ENCODE data around the gene ITGA3. TPM values are rescaled to one million over a fixed set of nuclear protein-coding genes. Genes with fewer than 3 reads are reported as not detected.

Gene ITGA3
- polyA plus RNA-seq, 1 experiment: 184 TPM

- POLR2A ChIA-PET: no interaction called here
- CTCF ChIA-PET: interaction anchor here (1.6 to 4.2 kb wide), 4 partner anchors 9 to 12 kb away, joined by 4 to 17 read pairs (median 8); partner anchors contain the start of gene PDK2
Observed at GRCh38 chr17:50103252-50103651, 47.3 kb downstream of the ITGA3 start.

GRCh38 chr17:50103941-50104340 lies 48.0 kb downstream of the ITGA3 start:
- DNase-seq (ENCODE audit: low read depth): no peak
- ChIA-PET CTCF (interaction anchor here (1.4 to 4.2 kb wide), 5 partner anchors 9 to 76 kb away, joined by 4 to 17 read pairs (median 4); partner anchors contain the start of gene PDK2), POLR2A (no interaction called here)
- no peak for TF ChIP-seq CTCF (IDR thresholded peaks at IDR 0.05; ENCODE audit: insufficient read depth, low read depth, low read length)
- H3K36me3 ChIP-seq (ENCODE audit: control insufficient read depth, insufficient read depth, low read length): peaks cover 23% of the 10 kb centered on the region
- H3K27me3 ChIP-seq (ENCODE audit: control insufficient read depth, insufficient read depth, low read length): no peaks in the 10 kb centered on the region
- H3K4me3 ChIP-seq (ENCODE audit: low read depth, low read length): no peak overlapping the region

More at GRCh38 chr17:50103252-50103651, 47.3 kb downstream of the ITGA3 start:
- no peak for DNase-seq (ENCODE audit: low read depth)
- TF ChIP-seq CTCF (IDR thresholded peaks at IDR 0.05; ENCODE audit: insufficient read depth, low read depth, low read length): no peak
- Histone ChIP-seq H3K36me3 (ENCODE audit: control insufficient read depth, insufficient read depth, low read length) (peaks cover 23% of the 10 kb centered on the region), H3K4me3 (ENCODE audit: low read depth, low read length) (no peak overlapping the region), H3K27me3 (ENCODE audit: control insufficient read depth, insufficient read depth, low read length) (no peaks in the 10 kb centered on the region)

GRCh38 chr17:50105811-50106210 lies 49.9 kb downstream of the ITGA3 start:
- no peak for DNase-seq (ENCODE audit: low read depth)
- Histone ChIP-seq H3K27me3 (ENCODE audit: control insufficient read depth, insufficient read depth, low read length) (no peaks in the 10 kb centered on the region), H3K4me3 (ENCODE audit: low read depth, low read length) (no peak overlapping the region), H3K36me3 (ENCODE audit: control insufficient read depth, insufficient read depth, low read length) (peaks cover 25% of the 10 kb centered on the region)
- TF ChIP-seq CTCF (IDR thresholded peaks at IDR 0.05; ENCODE audit: insufficient read depth, low read depth, low read length): no peak
- CTCF ChIA-PET: no interaction called here
- POLR2A ChIA-PET: no interaction called here

- no peak for TF ChIP-seq CTCF (IDR thresholded peaks at IDR 0.05; ENCODE audit: insufficient read depth, low read depth, low read length)
- ChIA-PET POLR2A (no interaction called here), CTCF (interaction anchor here (0.9 to 1.8 kb wide), 3 partner anchors 12 to 20 kb away, joined by 3 to 5 read pairs (median 4); no protein-coding TSS in a partner anchor)
- no peak overlapping the region for H3K4me3 ChIP-seq (ENCODE audit: low read depth, low read length)
- DNase-seq (ENCODE audit: low read depth): no peak
- H3K36me3 ChIP-seq (ENCODE audit: control insufficient read depth, insufficient read depth, low read length): peaks cover 25% of the 10 kb centered on the region
- no peaks in the 10 kb centered on the region for H3K27me3 ChIP-seq (ENCODE audit: control insufficient read depth, insufficient read depth, low read length)
Observed at GRCh38 chr17:50106393-50107131, 50.7 kb downstream of the ITGA3 start.

GRCh38 chr17:50107790-50108414 lies 52.0 kb downstream of the ITGA3 start:
- ChIA-PET POLR2A (no interaction called here), CTCF (interaction anchor here (0.9 to 2.1 kb wide), 8 partner anchors 8 to 190 kb away, joined by 3 to 8 read pairs (median 4); no protein-coding TSS in a partner anchor)

More at GRCh38 chr17:50107790-50108414, 52.0 kb downstream of the ITGA3 start:
- no peak for TF ChIP-seq CTCF (IDR thresholded peaks at IDR 0.05; ENCODE audit: insufficient read depth, low read depth, low read length)
- peaks cover 24% of the 10 kb centered on the region for H3K36me3 ChIP-seq (ENCODE audit: control insufficient read depth, insufficient read depth, low read length)
- no peaks in the 10 kb centered on the region for H3K27me3 ChIP-seq (ENCODE audit: control insufficient read depth, insufficient read depth, low read length)
- no peak for DNase-seq (ENCODE audit: low read depth)
- H3K4me3 ChIP-seq (ENCODE audit: low read depth, low read length): no peak overlapping the region
